Endometrial microvascular endothelial cells (primary cell): ENCODE results near the gene MACO1. TPM values are rescaled to one million over a fixed set of nuclear protein-coding genes. Genes with fewer than 3 reads are reported as not detected.

Experiments
- total RNA-seq: library from RNA; depleted of rRNA; stranded (reverse); fragments of >200 nt; gene quantifications from one replicate; pipeline ENCODE4 v1.2.3, GENCODE V29; 2015; ENCODE audit errors: inconsistent ontology term

MACO1 gene
- total RNA-seq, 1 donor from 2014 or later = 15.0 TPM

Other genes starting within 250 kb of the MACO1 start
- gene SYF2, start 198.4 kb upstream of the MACO1 start, total RNA-seq = 23.2 TPM
- 40.0 TPM for gene RSRP1, start 183.4 kb upstream of the MACO1 start, total RNA-seq
- gene RHD, start 158.4 kb upstream of the MACO1 start, total RNA-seq = not detected
- 112 TPM for gene TMEM50A, start 92.6 kb upstream of the MACO1 start, total RNA-seq
- gene RHCE, start 10.1 kb upstream of the MACO1 start, total RNA-seq = not detected
- gene LDLRAP1, start 112.7 kb downstream of the MACO1 start, total RNA-seq = 15.5 TPM
- not detected for gene MAN1C1, start 185.9 kb downstream of the MACO1 start, total RNA-seq